HepG2 (cell line): ENCODE measurements around the gene FCHSD1. TPM values are rescaled to one million over a fixed set of nuclear protein-coding genes. Genes with fewer than 3 reads are reported as not detected.

Source experiments
- EZH2 ChIP-seq: conservative IDR thresholded peaks from 2 replicates; pipeline ENCODE4 v1.6.1; 2012; ENCODE audit warnings: mild to moderate bottlenecking, low read depth, low read length, moderate library complexity
- JUNB ChIP-seq: sonication (generic); formaldehyde crosslinking; IDR thresholded peaks from 2 replicates; pipeline ENCODE4 v1.8.0; 2022; ENCODE audit warnings: missing genetic modification reagents, mild to moderate bottlenecking, borderline replicate concordance
- NFKB2 ChIP-seq: sonication (generic); formaldehyde crosslinking; IDR thresholded peaks from 2 replicates; pipeline ENCODE4 v1.4.0; 2020; ENCODE audit warnings: missing genetic modification reagents, borderline replicate concordance
- NR1H2 ChIP-seq: sonication (generic); formaldehyde crosslinking; IDR thresholded peaks from 2 replicates; pipeline ENCODE4 v1.8.1; 2022; ENCODE audit warnings: low read depth, missing genetic modification reagents, borderline replicate concordance
- RXRA ChIP-seq: sonication (generic); formaldehyde crosslinking; IDR thresholded peaks from 2 replicates; pipeline ENCODE4 v1.5.1; 2020; ENCODE audit warnings: missing genetic modification reagents
- TAF15 ChIP-seq: fragments of 200-400 bp; formaldehyde crosslinking; IDR thresholded peaks from one replicate; pipeline ENCODE4 v1.6.1; 2018; ENCODE audit warnings: mild to moderate bottlenecking, low read depth, low read length; ENCODE audit not compliant: poor library complexity, severe bottlenecking
- YY1 ChIP-seq: IDR thresholded peaks from 2 replicates; pipeline ENCODE4 v1.6.1; 2011; ENCODE audit warnings: low read length, low read depth, moderate library complexity, mild to moderate bottlenecking; ENCODE audit not compliant: insufficient read depth, insufficient replicate concordance
- ZFP36L2 ChIP-seq: sonication (generic); formaldehyde crosslinking; IDR thresholded peaks from 2 replicates; pipeline ENCODE4 v1.4.0; 2020; ENCODE audit warnings: missing genetic modification reagents
- ZMYM2 ChIP-seq: sonication (generic); formaldehyde crosslinking; IDR thresholded peaks from 2 replicates; pipeline ENCODE4 v1.8.0; 2022; ENCODE audit warnings: mild to moderate bottlenecking, missing genetic modification reagents
- ZNF138 ChIP-seq: sonication (generic); formaldehyde crosslinking; IDR thresholded peaks from 2 replicates; pipeline ENCODE4 v1.5.0; 2020; ENCODE audit warnings: mild to moderate bottlenecking, low read depth, missing genetic modification reagents
- ZNF232 ChIP-seq: sonication (generic); formaldehyde crosslinking; IDR thresholded peaks from 2 replicates; pipeline ENCODE4 v1.4.0; 2020; ENCODE audit warnings: missing genetic modification reagents, borderline replicate concordance
- ZNF354B ChIP-seq: sonication (generic); formaldehyde crosslinking; IDR thresholded peaks from 2 replicates; pipeline ENCODE4 v1.8.0; 2022; ENCODE audit warnings: mild to moderate bottlenecking, missing genetic modification reagents
- ZNF383 ChIP-seq: sonication (generic); formaldehyde crosslinking; IDR thresholded peaks from 2 replicates; pipeline ENCODE4 v1.4.0; 2020; ENCODE audit warnings: missing genetic modification reagents, mild to moderate bottlenecking, borderline replicate concordance
- ZNF503 ChIP-seq: sonication (generic); formaldehyde crosslinking; IDR thresholded peaks from 2 replicates; pipeline ENCODE4 v1.4.0; 2020; ENCODE audit warnings: missing genetic modification reagents
- ZSCAN30 ChIP-seq: sonication (generic); formaldehyde crosslinking; IDR thresholded peaks from 2 replicates; pipeline ENCODE4 v1.5.0; 2020; ENCODE audit warnings: mild to moderate bottlenecking, missing genetic modification reagents
- ZSCAN31 ChIP-seq: sonication (generic); formaldehyde crosslinking; IDR thresholded peaks from 2 replicates; pipeline ENCODE4 v1.5.0; 2020; ENCODE audit warnings: low read depth, mild to moderate bottlenecking, missing genetic modification reagents
- polyA plus RNA-seq, 8 experiments: library from polyadenylated mRNA; depleted of rRNA in 3 of 8; stranded (reverse) in 7 of 8; unstranded in 1 of 8; fragments of >200 nt; fragmentation: Illumina TruSeq in 4 of 8; extraction: Trizol in 4 of 8; gene quantifications; 2 replicates each; pipeline versions ENCODE4 v1.2.1 to v1.2.3, GENCODE V29; 2011 to 2016; ENCODE audit warnings: low read depth in 4 of 8, missing spikeins in 1 of 8, mixed read lengths in 1 of 8; ENCODE audit not compliant: insufficient read depth in 1 of 8
- total RNA-seq, 5 experiments: library from RNA; depleted of rRNA; stranded (reverse); fragments of >200 nt; fragmentation: Illumina TruSeq; extraction: Trizol; gene quantifications; 2 replicates each; pipeline ENCODE4 v1.2.3, GENCODE V29; 2016; ENCODE audit warnings: low read depth in 1 of 5
- TF ChIP-seq, protein P1 (sequence below): sonication (generic); formaldehyde crosslinking; conservative IDR thresholded peaks from 2 replicates; pipeline ENCODE4 v1.4.0; 2020; ENCODE audit warnings: missing genetic modification reagents
- TF ChIP-seq, protein P2 (sequence below): conservative IDR thresholded peaks from 2 replicates; pipeline ENCODE4 v1.6.1; 2018; ENCODE audit warnings: missing genetic modification reagents
- TF ChIP-seq, protein P3 (sequence below): sonication (generic); formaldehyde crosslinking; IDR thresholded peaks from 2 replicates; pipeline ENCODE4 v1.4.0; 2020; ENCODE audit warnings: missing genetic modification reagents, borderline replicate concordance

FCHSD1 gene
- total and polyA plus RNA-seq, 2 of the 13 experiments (the other 11 are each of a cell fraction or from before 2014, with no cell fraction given) = 5.5 to 15.4 TPM

GRCh38 chr5:141618804-141619554, 32.2 kb downstream of the FCHSD1 start, which contains the start of gene DIAPH1 (continued):
- TF ChIP-seq JUNB = no peak
- peak; percentile 67; the same call in 1 of the 2 replicates for TF ChIP-seq RXRA
- TF ChIP-seq ZNF138 (CRISPR knock-in tag) = no peak
- TF ChIP-seq ZSCAN31 (CRISPR knock-in tag) = peak; percentile 93
- no peak for TF ChIP-seq ZSCAN30 (CRISPR knock-in tag)
- no peak for TF ChIP-seq ZMYM2 (CRISPR knock-in tag)
- TF ChIP-seq, protein P1, sequence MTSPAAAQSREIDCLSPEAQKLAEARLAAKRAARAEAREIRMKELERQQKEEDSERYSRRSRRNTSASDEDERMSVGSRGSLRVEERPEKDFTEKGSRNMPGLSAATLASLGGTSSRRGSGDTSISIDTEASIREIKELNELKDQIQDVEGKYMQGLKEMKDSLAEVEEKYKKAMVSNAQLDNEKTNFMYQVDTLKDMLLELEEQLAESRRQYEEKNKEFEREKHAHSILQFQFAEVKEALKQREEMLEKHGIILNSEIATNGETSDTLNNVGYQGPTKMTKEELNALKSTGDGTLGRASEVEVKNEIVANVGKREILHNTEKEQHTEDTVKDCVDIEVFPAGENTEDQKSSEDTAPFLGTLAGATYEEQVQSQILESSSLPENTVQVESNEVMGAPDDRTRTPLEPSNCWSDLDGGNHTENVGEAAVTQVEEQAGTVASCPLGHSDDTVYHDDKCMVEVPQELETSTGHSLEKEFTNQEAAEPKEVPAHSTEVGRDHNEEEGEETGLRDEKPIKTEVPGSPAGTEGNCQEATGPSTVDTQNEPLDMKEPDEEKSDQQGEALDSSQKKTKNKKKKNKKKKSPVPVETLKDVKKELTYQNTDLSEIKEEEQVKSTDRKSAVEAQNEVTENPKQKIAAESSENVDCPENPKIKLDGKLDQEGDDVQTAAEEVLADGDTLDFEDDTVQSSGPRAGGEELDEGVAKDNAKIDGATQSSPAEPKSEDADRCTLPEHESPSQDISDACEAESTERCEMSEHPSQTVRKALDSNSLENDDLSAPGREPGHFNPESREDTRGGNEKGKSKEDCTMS = 0 out of 2 replicates have a peak, but pooled peaks have one; percentile 44
- TF ChIP-seq, protein P2, sequence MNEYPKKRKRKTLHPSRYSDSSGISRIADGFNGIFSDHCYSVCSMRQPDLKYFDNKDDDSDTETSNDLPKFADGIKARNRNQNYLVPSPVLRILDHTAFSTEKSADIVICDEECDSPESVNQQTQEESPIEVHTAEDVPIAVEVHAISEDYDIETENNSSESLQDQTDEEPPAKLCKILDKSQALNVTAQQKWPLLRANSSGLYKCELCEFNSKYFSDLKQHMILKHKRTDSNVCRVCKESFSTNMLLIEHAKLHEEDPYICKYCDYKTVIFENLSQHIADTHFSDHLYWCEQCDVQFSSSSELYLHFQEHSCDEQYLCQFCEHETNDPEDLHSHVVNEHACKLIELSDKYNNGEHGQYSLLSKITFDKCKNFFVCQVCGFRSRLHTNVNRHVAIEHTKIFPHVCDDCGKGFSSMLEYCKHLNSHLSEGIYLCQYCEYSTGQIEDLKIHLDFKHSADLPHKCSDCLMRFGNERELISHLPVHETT (CRISPR knock-in tag) = peak; percentile 66; the same call in 1 of the 2 replicates
- no peak for TF ChIP-seq NR1H2
- no peak for TF ChIP-seq ZFP36L2
- no peak for TF ChIP-seq ZNF354B (CRISPR knock-in tag)
- TF ChIP-seq ZNF503 (CRISPR knock-in tag) = no peak
- TF ChIP-seq ZNF232 (CRISPR knock-in tag) = no peak; the same call in 1 of the 2 replicates
- no peak for TF ChIP-seq TAF15
- TF ChIP-seq EZH2 = no peak
- no peak; the same call in 1 of the 2 replicates for TF ChIP-seq NFKB2
- TF ChIP-seq, protein P3, sequence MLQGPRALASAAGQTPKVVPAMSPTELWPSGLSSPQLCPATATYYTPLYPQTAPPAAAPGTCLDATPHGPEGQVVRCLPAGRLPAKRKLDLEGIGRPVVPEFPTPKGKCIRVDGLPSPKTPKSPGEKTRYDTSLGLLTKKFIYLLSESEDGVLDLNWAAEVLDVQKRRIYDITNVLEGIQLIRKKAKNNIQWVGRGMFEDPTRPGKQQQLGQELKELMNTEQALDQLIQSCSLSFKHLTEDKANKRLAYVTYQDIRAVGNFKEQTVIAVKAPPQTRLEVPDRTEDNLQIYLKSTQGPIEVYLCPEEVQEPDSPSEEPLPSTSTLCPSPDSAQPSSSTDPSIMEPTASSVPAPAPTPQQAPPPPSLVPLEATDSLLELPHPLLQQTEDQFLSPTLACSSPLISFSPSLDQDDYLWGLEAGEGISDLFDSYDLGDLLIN (CRISPR knock-in tag) = no peak
- no peak for TF ChIP-seq ZNF383 (CRISPR knock-in tag)
- TF ChIP-seq YY1 = peak; percentile 64
